PC-3 (cell line): ENCODE data around the gene USH2A.

Source experiments
- CTCF ChIP-seq: fragments of 300-600 bp; sonication (generic); conservative IDR thresholded peaks from 2 replicates; pipeline ENCODE4 v1.5.1; 2017; ENCODE audit warnings: antibody characterized with exemption, low read depth, mild to moderate bottlenecking, low read length
- EZH2 ChIP-seq: fragments of 300-600 bp; sonication (generic); IDR thresholded peaks from one replicate; pipeline ENCODE4 v1.6.1; 2017; ENCODE audit warnings: antibody characterized with exemption, mild to moderate bottlenecking, low read length; ENCODE audit not compliant: unreplicated experiment

- TF ChIP-seq CTCF (no peak), EZH2 (no peak)
Measured at GRCh38 chr1:215926670-215927069, 496.6 kb downstream of the USH2A start.
